HL-60/S4 treated with retinoic acid at 250 ng/mL for 4 days and 3 days (cell line): ENCODE results near the gene PSMG1.

ENCODE experiments used
- in situ Hi-C: fragments of 300-500 bp; cut with MboI; formaldehyde crosslinking; loops from 2 replicates; pipeline ENCODE4 v1.7.0; 2022; ENCODE audit warnings: low sequenced_read_pairs

PSMG1 gene

GRCh38 chr21:39189857-39190604 is 6.8 kb upstream of the PSMG1 start:
- in situ Hi-C loops, result no loop called here

- in situ Hi-C loops, result no loop called here
These were observed 5.4 kb upstream of the PSMG1 start for GRCh38 chr21:39188521-39189139.

GRCh38 chr21:39187141-39187540 is 3.9 kb upstream of the PSMG1 start:
- in situ Hi-C loops, result no loop called here

- in situ Hi-C loops, result no loop called here
These were observed 3.4 kb upstream of the PSMG1 start for GRCh38 chr21:39186676-39187075.

- in situ Hi-C loops, result no loop called here
These were observed 1.9 kb upstream of the PSMG1 start for GRCh38 chr21:39185157-39185556.

- in situ Hi-C loops, result no loop called here
These were observed 1.1 kb upstream of the PSMG1 start for GRCh38 chr21:39184050-39184980.

- in situ Hi-C loops, result no loop called here
These were observed 573 bp downstream of the PSMG1 start for GRCh38 chr21:39182484-39183271.

- in situ Hi-C loops, result no loop called here
These were observed 1.2 kb downstream of the PSMG1 start for GRCh38 chr21:39182016-39182415.

GRCh38 chr21:39181205-39181818 is 1.9 kb downstream of the PSMG1 start:
- in situ Hi-C loops, result no loop called here

GRCh38 chr21:39180429-39181019 is 2.7 kb downstream of the PSMG1 start:
- in situ Hi-C loops, result no loop called here

GRCh38 chr21:39178421-39178820 is 4.8 kb downstream of the PSMG1 start:
- in situ Hi-C loops, result no loop called here

- in situ Hi-C loops, result no loop called here
These were observed 7.0 kb downstream of the PSMG1 start for GRCh38 chr21:39176271-39176709.

GRCh38 chr21:39175665-39176064 is 7.6 kb downstream of the PSMG1 start:
- in situ Hi-C loops, result no loop called here

- in situ Hi-C loops, result no loop called here
These were observed 8.1 kb downstream of the PSMG1 start for GRCh38 chr21:39175154-39175553.

- in situ Hi-C loops, result no loop called here
These were observed 9.3 kb downstream of the PSMG1 start for GRCh38 chr21:39173716-39174680.

GRCh38 chr21:39169906-39170305 is 13.3 kb downstream of the PSMG1 start:
- in situ Hi-C loops, result no loop called here

- in situ Hi-C loops, result no loop called here
These were observed 14.5 kb downstream of the PSMG1 start for GRCh38 chr21:39168800-39169199.

- in situ Hi-C loops, result no loop called here
These were observed 18.7 kb downstream of the PSMG1 start for GRCh38 chr21:39164523-39164922.

GRCh38 chr21:39161064-39161463 is 22.2 kb downstream of the PSMG1 start:
- in situ Hi-C loops, result no loop called here
